HG02623 (cell line): ENCODE data around the gene TOMM70.
"Not testable (repeated sequence)": the region's sequence is repeated elsewhere in the genome, so short reads cannot be mapped to it uniquely, and the experiment has no call there.

ENCODE experiments used
- ATAC-seq: cut with Tn5 transposase; IDR thresholded peaks from one replicate; pipeline ENCODE4 v1.9.1; 2021; ENCODE audit warnings: moderate library complexity; ENCODE audit not compliant: unreplicated experiment

TOMM70 gene

DNA sequence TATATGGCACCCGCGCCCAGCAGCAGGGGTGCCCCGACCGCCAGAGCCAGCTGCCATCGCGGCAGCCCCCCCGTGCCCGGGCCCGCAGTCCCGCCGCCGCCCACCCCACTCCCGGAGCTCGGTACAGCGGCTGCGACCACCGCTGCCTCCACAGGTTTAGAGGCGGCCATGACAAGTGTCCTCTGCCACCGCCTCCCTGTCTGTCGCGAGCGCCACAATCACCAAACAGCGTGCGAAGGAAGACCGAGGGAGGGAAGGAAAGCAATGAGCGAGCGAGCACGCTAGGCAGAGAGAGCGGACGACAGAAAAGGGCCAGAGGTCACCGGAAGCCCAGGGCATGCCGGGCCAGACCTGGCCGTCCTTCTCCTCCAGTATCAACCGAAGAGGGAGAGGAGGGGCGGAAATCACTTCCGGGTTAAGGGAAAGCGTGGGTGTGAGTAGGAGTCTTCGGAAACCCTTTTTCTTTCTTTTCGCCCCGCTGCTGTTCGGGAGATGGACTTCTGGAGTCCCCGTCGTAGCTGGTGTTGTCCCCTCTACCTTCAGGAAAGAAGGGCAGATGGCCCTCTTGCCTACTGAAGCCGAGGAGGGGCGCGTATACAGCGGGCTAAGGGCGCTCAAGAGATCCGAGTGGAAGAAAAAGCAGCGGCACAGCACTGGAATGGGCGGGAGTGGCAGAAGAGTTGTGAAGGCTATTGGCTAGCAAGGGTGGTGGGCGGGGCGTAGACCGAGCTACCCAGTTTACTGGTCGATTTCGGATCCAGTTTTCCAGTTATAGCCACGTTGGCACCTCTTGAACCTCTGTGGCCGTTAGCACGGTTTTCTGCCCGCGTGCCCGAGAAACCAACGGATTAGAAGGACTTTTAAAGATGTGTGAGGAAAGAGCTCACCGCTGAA is at the start of gene TOMM70, which contains the start of gene LNP1:
TSS of gene TOMM70 (minus strand) at position 310 of the 894 bp plus-strand sequence. CDS start at position 170, 140 bp downstream.
TSS of gene LNP1 (plus strand) at position 760 of the 894 bp plus-strand sequence. CDS start 28,191 bp downstream, outside the sequence.
- peak; percentile 87 for ATAC-seq

DNA sequence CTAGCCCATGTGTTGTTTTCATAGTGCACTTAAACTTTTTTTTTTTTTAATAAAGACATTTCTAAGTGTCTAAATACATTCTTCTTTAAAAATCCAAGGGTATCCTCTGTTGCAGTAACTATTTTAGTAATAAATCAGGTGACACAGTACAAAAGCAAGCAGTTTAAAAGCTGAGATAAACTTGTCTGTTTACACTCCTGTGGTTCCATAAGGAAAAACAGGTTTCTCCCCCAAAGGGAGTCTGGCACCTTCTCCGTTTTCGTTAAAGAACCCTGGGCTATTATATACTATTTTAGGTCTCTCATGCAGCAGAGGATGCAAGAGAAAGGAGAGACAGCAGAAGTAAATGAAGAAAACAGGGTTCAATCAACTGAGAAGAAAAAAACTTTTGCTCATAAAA is 48.3 kb upstream of the TOMM70 start:
- no peak for ATAC-seq

DNA sequence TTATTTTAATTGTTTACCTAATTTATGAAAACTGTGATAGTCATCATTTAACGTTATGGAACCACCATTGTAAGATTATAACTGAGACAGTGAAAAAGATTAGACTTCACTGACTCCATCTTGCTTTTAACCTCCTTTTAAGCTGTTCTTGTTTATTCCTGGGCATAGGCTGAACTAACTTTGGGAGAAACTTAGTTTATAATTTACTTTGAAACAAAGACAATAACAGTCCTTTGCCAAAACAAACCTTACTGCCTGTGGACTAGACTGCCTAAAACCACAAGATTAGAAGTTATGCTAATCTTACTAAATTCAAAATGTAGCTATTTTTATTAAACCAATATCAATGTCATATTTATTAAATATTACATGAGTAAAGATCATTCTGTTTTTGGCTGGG is 47.2 kb upstream of the TOMM70 start:
- ATAC-seq, result no peak

DNA sequence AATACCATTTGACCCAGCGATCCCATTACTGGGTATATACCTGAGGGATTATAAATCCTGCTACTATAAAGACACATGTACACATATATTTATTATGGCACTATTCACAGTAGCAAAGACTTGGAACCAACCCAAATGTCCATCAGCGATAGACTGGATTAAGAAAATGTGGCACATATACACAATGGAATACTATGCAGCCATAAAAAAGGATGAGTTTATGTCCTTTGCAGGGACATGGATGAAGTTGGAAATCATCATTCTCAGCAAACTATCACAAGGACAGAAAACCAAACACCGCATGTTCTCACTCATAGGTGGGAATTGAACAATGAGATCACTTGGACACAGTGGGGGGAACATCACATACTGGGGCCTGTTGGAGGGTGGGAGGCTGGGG is 46.2 kb upstream of the TOMM70 start:
- not testable (repeated sequence) for ATAC-seq

DNA sequence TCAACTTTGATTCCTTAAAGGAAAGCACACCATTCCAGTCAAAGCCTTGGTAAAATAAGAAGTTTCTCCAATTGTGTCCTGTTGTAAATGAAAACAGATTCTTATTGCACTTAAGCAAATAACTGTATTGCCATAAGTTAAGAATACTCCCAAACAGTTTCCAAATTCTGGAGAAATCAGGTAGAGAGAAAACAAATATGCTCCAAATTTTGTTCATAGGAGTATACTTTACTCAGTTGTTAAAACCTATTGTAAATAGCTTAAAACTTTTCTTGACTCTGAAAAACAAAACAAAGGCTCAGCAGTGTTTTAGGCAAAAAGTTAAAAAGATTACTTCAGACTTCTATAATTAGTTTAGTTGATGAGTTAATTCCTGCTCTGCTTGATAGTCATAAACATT is 42.8 kb upstream of the TOMM70 start:
- ATAC-seq, result no peak

DNA sequence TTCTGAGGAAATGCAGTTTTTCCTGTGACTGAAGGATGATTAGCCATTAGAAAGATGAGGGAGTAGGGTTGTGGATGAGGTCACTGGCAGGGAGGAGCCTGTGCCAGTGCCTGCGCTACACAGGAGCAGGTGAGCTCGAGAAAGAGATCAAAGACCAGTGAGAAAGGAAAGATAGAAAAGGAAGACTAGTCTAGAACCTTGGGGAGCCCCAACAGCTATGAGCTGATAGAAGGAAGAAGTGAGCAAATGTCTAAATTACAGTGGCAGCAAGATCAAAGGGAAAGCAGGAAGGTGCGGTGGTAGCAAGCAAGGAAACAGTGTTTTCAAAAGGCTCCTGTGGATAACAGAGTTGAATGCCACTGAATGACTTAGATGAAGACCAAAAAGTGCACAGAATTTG is 40.0 kb upstream of the TOMM70 start:
- no peak for ATAC-seq

DNA sequence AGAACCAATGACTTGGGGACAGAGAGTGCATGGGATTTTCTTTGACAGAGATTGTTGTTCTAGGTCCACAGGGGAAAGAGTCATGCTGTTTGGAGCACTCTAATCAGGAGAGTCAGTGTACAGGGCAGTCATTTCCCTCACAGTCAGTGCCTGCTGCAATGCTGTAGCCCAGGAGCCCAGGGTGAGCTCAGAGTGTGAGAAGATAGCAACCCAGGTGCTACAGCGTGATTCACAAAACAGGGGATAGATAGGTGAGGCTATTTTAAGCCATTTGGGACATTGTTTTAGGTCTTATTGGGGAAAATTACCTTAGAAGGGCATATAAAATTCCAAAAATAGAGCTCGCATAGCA is 37.7 kb upstream of the TOMM70 start:
- ATAC-seq, result no peak

DNA sequence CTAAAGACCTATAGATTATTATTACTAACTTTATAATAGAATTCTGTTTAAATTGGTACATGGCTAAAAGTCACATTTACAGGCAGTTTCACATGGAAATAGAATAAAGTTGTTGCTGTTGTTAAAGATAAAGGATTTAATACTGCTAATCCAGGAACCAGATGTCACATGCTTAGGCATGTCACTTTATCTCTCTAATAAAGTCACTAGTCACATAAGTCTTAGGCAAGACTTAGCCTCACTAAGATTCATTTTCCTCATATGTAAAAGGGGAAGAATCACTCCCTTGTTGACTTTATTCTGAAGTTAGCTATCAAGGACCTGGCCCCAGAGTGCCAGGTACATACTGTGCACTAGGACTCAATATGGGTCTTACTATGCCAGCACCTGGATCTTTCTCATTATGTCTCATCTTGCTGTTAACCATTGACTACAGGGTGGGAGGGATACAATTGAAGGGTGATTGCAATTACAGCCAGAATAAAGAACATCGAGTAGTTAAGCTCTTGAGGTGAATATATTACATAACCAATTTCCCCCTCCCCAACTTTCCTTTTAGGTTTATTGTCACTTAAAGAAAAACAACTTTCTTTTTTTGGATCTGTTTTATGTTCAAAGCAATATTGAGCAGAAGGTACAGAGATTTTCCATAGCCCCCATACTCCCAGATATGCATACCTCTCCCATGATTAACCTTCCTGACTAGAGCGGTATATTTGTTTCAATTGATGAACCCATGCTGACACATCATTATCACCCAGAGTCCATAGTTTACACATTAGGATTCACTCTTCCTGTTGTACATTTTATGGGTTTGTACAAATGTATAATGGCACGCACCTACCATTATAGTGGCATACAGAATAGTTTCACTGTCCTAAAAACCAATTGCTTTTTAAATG is 37.1 kb upstream of the TOMM70 start:
- ATAC-seq, result no peak

DNA sequence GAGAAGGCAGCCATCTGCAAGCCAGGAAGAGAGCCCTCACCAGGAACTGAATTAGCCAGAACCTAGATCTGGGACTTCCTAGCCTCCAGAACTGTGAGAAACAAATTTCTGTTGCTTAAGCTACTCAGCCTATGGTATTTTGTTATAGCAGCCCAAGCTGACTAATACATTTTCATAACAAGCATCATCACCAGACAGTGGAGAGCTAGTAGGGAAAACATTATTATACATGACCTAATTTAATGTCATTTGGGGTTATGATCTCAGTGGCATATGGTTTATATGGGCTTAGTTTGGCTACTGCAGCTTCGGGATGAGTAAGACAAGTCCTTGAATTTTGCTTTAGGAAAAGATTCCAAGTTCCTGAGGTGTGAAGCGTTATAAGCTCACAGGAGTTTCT is 36.1 kb upstream of the TOMM70 start:
- ATAC-seq, result no peak

DNA sequence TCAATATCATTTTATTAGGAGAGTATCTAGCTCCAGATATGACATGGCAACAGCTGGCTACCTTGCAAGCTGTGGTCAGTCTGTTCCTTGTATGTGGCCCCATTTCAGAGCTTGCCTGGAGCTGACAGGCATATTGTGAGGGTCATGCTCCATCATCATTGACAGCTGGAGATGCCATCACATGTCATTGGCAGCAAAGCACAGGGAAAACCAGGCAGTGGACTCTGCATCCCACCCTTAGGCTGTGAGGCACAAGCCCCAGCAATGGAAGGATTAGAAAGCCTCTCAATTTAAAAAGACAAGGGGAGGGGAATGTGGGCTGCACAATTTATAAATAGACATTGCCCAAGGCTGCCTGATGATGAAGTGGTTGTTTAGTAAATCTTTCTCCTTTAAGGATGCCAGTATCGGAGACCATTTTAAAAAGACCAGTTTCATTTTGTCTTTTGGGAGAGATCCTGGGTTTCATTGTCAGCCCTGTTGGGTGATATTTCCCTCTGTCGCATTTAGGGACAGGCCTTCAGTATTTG is 28.4 kb upstream of the TOMM70 start:
- ATAC-seq, result no peak

DNA sequence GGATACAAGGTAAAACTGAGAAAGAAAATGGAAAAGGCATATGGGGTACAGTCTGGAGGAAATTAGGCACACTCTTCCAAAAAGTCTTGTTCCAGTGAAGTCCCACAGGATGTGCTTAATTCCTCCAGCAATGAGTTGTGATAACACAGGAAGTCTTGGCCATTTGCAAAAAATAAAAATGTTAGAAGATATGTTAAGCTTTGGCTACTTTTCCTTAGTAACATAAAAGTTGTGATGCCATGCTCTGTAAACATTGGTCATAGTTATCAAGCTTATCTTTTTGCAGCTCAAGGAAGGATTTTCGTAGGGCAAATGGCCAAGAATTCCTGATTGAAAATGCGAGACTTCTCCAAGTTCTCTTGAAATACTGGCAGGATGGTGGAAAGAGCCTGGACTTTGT is 26.8 kb upstream of the TOMM70 start:
- ATAC-seq, result no peak

DNA sequence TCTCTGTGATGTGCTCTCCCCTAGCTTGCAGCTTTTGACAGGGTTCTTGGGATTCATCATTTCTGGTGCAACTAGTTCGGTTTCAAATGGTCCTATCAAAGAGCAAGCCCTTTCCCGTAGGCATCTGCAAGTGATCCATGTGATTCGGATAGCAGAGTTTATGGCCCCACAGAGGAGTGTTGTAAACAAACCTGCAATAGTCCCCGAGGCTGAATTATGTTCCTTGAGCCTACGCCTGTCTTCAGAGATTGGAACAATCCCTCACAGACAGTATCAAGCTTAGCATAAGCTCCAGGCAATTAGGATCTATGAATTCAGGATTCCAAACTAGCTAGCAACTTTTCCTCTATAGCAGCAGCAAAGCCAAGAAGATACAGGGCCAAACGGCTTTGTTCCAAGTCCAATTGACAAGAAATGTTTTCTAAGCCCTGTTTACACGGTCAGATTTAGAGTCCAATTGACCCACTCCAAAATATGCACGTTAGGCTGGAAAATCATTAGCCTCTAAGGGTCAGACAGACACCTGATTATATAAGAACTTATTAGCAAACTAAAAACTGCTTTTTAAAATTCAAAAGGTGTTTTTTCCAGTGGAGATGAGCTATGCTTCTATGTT is 25.3 kb upstream of the TOMM70 start:
- ATAC-seq, result no peak

DNA sequence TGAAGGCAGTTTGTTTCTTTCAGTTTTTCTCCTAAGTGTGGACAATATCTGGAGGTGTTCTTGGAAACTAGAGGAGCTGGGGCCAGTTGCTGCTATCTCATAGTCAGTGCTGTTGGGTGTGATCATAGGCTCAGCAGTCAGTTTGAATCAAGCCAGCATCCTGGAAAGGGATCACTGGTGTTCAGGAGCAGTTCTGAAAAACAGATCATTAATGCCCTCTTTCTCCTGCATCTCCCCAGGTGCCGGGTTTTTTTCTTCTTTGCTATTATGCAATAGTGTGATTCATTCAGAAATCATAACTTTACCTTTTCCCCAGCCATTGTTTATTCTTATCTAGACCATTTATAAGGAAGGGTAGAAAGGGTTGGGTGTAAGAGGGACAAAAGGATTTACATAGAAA is 24.4 kb upstream of the TOMM70 start:
- no peak for ATAC-seq

DNA sequence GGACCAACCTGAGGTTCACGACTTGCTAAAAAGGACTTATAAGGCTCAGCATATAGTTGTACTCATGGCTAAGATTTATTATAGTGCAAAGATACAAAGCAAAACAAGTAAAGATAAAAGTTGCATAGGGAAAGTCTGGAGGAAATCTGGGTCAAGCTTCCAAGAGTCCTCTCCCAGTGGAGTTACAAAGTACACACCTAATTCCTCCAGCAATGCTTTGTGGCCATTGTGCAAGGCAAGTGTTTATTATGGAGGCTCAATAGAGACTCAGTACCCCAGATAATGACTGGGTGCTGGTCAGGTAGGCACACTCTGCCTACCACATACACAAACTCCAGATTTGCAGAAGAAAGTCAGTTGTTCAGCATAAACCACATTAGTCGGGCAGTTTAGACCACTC is 23.4 kb upstream of the TOMM70 start:
- no peak for ATAC-seq

DNA sequence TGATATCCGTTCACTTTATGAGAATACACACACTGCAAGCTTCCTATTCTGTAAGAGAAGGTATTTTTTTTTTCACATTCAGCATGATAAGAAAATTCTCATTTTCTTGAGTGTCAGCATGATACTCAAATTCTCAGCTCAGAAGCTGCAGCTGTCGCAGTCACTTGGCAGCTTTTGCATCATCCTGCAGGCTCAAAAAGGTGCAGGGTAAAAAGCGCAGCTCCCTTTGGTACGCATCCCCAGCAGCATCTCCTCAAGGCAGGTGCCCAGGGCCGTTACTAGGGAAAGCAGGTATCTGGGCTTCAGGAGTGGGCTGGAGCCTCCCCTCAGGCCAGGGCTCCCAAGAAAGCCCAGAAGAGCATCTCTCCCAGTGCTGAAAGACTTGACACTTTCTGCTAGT is 22.7 kb upstream of the TOMM70 start:
- no peak for ATAC-seq

DNA sequence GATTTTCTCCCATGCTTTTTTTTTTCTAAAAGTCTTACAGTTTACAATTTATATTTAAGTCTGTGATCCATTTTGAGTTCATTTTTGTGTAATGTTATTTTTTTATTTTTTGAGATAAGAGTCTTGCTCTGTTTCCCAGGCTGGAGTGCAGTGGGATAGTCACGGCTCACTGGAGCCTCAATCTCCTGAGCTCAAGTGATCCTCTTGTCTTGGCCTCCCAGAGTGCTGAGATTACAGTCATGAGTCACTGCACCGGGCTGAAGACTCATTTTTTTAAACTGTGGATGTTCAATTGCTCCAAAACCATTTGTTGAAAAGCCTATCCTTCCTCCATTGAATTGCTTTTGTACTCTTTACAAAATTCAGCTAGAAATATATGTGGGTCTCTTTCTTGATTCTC is 20.0 kb upstream of the TOMM70 start:
- no peak for ATAC-seq

DNA sequence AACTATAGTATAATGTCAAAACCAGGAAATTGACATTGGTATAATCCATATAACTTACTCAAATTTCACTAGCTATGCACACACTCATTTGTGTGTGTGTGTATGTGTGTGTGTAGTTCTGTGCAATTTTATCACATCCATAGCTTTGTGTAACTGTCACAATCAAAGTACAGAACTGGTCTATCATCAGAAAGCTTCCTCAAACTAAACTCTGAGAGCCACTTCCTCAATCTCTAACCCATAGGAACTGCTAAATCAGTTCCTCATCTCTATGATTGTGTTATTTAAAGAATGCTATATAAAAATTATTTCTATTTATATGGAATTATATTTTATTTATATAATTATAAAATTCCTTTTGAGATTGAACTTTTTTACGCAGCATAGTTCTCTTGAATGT is 18.5 kb upstream of the TOMM70 start:
- ATAC-seq, result no peak

DNA sequence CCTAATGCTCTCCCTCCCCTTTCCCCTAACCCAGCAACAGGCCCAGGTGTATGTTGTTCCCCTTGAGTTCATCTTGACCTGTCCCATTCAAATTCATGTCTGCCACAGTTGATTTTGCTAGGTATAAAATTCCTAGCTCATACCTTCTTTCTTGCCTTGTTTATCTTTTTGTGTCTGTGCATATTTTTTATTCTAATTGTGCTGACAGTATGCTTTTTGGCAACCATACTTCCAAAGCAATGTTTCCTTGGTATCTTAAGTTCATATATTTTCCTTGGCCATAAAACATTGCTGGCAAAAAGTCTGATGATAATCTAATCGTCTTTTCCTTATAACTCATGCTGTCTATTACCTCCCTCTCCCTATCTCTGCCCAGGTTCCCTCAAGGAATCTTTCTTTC is 16.0 kb upstream of the TOMM70 start:
- ATAC-seq, result no peak

DNA sequence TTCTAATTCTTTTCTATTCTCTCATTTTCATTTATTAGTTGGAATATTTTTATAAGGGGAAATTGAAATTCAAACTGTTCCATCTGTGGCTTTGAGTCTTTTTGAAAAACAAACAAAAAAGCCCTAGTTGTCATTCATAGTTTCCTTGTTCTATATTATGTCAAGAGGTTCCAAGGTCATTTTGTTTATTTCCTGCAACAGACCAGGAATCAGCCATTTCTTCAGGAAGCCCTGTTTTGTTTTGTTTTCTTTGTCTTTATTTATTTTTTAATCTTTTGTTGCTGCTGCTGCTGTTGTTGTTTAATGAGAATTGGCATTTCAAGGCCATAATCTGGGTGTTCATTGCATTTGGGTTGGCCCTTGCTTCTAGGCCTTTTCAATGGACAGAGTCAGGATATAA is 15.3 kb upstream of the TOMM70 start:
- ATAC-seq, result no peak

DNA sequence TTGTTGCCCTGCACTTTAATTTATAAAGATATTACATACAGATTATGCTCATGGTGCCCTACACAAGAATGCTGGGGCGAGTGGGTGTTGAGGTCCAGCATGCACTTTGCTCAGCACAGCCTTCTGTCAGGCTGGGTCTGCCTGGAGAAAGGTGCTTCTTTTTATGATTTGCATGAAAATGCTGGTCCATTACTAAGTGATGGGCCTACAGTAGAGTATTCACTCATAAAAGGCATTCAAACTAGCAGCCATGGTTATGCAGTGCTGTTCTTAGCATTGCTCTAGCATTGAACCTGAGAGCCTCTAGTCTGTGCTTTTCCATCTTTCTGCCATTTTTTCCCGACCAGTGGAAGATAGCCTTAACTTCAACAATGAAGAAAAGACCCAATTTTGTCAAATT is 12.7 kb upstream of the TOMM70 start:
- ATAC-seq, result no peak

DNA sequence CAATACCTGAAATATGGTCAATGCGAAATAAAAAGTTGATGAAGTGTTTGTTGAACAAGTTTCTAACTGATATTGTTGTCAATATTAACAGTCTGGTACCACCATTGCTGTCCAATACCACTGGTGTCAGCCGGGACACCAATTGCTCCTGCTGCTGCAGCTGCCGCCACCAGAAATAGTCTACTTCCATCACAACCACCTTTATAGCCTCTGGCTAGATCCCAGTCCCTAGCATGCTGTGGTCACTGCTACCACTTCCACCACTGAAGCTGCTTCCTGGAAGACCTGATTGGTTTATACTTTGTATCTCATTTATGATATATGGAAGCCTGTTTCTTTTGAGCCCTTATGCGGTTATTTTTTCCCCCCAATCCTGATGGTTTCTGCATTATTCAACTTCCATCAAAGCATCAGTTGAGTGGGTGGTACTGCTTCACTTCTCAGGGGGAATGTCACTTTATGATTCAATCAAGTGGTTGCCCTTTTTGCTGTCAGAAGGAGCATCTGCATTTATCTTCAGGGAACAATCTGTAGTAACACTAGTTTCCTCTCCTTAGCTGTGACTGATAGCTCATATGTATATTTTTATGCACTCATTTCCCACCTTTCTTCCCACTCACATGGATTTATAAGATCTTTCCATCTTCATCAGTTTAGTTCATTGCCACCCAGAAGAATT is 12.2 kb upstream of the TOMM70 start:
- no peak for ATAC-seq
